ENCODE results near the gene ZNF423.

DNA sequence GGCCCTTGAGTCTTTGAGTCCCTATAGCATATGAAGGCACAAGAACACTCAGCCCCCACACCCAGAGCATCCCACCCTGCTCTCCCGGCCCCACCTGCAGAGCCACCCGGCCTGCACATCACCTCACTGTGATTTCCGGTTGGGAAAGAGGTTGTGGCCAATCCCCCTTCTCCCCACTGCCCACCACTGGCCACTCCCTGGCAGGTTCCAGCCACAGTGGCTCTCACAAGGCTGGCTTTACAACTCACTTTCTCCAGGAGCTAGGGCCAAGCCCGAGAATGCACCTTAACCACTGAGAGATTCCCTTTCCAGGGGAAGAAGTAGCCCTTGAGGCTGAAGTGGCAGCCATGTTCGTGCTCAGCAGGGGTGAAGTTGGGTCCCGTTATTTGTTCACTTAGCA is 358.4 kb downstream of the ZNF423 start:
- TF ChIP-seq, protein P1, sequence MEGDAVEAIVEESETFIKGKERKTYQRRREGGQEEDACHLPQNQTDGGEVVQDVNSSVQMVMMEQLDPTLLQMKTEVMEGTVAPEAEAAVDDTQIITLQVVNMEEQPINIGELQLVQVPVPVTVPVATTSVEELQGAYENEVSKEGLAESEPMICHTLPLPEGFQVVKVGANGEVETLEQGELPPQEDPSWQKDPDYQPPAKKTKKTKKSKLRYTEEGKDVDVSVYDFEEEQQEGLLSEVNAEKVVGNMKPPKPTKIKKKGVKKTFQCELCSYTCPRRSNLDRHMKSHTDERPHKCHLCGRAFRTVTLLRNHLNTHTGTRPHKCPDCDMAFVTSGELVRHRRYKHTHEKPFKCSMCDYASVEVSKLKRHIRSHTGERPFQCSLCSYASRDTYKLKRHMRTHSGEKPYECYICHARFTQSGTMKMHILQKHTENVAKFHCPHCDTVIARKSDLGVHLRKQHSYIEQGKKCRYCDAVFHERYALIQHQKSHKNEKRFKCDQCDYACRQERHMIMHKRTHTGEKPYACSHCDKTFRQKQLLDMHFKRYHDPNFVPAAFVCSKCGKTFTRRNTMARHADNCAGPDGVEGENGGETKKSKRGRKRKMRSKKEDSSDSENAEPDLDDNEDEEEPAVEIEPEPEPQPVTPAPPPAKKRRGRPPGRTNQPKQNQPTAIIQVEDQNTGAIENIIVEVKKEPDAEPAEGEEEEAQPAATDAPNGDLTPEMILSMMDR (IDR thresholded peaks at IDR 0.05; ENCODE audit: borderline replicate concordance, extremely low read depth, low read length, poor library complexity, severe bottlenecking) = no peak
- no peak for TF ChIP-seq EZH2 (IDR thresholded peaks at IDR 0.05; ENCODE audit: borderline replicate concordance, low read depth, low read length, severe bottlenecking)
